RKO (cell line): ENCODE data around the gene RFX4.

Experiments
- DNase-seq: peaks from one replicate; pipeline ENCODE4 v3.0.0-alpha.2; 2016; ENCODE audit warnings: low spot score

RFX4 gene

DNA sequence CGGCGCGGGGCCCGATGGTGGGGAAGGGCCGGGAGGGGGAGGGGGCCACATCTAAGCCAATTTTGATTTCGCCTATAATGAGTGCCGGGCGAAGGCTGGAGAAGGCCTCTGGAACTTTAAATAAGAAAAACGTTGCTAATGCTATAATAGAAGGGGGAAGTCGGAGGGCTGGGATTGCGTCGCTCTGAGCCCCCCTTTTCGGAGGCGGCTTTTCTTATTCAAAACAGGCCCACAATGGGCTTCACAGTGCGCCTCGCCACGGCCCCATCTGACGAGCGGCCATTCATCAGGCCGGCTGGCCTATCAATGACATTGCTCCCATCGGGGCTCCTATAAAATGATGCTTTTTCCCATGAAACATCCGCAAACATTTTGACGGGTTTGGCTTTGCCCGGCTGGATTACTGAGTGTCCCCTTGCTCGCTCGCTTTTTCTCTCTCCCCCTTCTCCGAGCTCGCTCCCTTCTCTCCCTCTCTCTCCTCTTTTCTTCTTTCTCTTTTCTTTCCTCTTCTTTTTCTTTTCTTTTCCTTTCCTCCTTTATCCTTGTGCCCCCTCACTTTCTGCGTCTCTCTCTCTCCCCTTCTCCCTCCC lies at the start of gene RFX4:
TSS of gene RFX4 (plus strand) at position 364 of the 590 bp plus-strand sequence. CDS start 317 bp downstream, outside the sequence.
- DNase-seq = no peak

GRCh38 chr12:106541201-106541600 lies 41.6 kb upstream of the RFX4 start:
- no peak for DNase-seq

DNA sequence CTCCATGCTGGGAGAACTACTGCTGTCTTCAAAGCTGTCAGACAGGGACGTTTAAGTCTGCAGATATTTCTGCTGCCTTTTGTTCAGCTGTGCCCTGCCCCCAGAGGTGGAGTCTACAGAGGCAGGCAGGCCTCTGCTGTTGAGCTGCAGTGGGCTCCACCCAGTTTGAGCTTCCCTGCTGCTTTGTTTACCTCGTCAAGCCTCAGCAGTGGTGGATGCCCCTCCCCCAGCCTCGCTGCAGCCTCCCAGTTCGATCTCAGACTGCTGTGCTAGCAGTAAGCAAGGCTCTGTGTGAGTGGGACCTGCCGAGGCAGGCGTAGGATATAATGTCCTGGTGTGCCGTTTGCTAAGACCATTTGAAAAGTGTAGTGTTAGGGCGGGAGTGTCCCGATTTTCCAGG lies 31.4 kb upstream of the RFX4 start:
- no peak for DNase-seq

GRCh38 chr12:106552228-106552627 lies 30.6 kb upstream of the RFX4 start:
- DNase-seq = no peak

- DNase-seq = no peak
These were observed 18.0 kb upstream of the RFX4 start for GRCh38 chr12:106564678-106565329.

DNA sequence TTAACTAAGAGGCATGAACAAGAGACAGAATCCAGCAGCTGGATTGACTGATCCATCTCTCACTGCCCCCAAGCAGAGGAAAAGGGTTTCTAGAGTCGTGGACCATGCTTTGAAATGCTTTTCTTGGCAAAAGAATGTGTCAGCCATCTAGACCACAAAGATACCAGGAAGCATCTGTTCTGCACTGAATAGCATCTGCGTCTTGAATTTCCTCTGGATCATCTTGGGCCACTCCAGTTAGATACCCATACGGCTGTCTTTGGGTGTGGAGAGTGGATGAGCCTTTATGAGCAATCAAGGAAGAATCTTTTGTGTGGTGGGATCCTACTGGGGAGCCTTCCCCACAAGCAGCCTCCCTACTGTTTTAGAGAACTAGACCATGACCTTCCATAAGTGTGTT lies 16.0 kb upstream of the RFX4 start:
- DNase-seq = no peak

GRCh38 chr12:106573239-106573638 lies 9.6 kb upstream of the RFX4 start:
- no peak for DNase-seq

DNA sequence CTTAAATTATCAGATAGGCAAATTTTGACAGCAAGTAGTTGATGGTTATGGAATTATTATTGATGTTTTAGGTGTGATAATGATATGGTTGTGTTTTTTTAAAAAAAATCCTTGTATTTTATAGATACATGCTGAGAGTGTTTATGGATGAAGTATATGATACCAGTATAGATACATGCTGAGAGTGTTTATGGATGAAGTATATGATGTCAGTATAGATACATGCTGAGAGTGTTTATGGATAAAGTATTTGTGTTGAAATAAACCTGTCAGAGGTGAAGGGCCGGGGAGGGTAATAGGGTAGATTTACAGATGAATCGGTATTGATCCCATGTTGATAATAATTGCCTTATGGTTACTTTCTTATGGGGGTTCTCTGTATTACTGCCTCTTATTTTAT lies 6.0 kb upstream of the RFX4 start:
- no peak for DNase-seq

DNA sequence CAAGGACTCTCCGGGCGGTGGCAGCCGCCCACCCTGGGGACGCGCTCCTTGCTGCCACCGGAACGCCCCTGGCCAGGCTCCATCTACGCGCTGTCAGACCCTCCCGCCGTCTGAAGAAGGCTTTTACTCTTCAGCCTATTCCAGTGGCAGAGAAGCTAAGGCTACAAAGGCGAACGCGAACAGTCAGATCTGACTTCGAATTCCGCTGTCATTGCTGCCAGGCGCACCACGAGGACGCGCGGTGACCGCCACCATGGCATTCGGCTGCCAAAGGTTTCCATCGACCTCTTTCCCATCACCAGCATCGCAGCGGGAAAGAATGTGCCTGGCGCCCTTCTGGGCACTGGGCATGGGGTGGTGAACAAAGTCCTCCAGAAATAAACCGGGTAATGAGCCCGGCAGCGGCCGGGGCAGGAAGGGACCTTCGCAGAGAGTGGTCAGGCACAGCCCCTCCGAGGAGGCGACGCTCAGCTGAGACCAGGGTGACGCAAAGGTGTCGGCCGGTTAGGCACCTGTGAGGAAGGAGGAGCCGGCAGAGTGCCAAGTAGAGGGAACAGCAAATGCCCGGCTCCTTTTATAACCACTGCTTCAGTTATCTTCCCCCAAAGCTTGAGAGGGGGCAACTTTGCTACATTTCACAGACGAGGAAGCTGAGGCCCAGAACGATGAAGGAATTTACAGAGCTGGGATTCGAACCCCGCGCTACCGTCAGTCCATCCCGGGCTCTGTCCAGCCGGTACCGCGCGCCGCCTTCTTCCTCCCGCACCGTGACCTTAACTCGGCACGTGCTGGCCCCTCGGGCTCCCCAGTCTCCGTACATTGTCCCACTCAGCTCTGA lies 1.9 kb upstream of the RFX4 start:
- no peak for DNase-seq

- DNase-seq = no peak
These were observed 1.1 kb upstream of the RFX4 start for GRCh38 chr12:106581543-106582248.

DNA sequence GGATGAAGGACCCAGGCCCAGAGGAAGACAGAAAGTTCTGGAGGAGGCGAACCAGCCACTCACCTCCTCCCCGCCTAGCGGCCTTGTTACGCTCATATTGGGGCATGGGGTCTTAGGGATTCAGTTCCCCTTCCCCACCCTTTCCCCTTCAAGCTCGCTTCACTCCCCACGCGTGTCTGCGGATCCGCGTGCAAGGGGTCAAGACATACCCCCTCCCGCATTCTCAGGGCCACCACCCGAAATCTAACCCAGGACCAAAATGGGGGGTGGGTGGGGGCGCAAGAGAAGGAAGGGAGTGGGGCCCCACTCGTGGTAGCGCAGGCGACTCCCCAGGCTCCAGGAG lies 584 bp upstream of the RFX4 start:
- DNase-seq = no peak

- DNase-seq = no peak
These were observed 669 bp downstream of the RFX4 start for GRCh38 chr12:106583242-106584103.

DNA sequence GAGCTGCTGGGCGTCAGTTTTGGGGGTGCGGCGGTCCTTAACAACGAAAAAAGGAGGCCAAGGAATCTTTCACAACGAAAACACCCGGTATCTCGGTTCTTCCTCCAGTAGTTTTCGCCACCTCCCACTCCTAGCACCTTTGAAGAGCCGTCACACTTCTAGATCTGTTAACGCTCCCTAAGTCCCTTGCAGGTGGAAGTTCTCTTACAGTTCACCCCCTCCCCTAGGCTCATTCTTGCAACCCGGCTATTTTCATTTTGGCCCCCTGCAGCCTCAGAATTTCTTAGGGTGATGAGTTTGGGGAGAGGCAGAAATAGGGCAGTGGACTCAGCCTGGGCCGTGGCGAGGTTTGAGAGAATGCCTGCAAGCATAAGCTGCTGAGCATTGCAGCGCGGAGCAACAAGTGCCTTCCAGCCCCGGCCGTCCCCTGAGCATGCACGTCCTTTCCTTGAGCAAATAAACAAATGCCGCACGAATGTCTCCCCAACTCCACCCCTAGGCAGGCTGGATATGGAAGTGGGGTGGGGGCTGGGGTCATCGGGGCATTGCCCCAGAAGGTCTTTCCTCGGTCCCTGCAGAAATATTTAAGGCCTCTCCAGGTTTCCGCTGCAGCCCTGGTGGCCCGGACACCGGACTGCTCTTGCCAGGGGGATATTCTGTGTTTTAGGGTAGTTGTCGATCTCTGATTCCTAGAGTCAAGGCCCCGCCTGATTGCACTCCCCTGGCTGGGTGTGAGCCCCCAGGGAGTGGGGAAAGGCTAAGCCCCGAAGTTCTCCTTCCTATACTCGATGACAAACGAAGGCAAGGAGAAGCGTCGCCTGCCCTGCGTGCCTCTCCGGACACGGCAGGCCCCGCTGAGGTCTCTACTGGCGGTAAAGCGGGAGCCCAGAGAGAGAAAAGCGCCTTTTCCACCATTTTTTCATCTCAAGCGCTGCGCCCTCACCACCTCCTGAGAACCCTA lies 1.6 kb downstream of the RFX4 start:
- no peak for DNase-seq

GRCh38 chr12:106585105-106585520 lies 2.3 kb downstream of the RFX4 start:
- DNase-seq = no peak

- DNase-seq = no peak
These were observed 2.9 kb downstream of the RFX4 start for GRCh38 chr12:106585521-106586277.

GRCh38 chr12:106586278-106586802 lies 3.5 kb downstream of the RFX4 start:
- no peak for DNase-seq

DNA sequence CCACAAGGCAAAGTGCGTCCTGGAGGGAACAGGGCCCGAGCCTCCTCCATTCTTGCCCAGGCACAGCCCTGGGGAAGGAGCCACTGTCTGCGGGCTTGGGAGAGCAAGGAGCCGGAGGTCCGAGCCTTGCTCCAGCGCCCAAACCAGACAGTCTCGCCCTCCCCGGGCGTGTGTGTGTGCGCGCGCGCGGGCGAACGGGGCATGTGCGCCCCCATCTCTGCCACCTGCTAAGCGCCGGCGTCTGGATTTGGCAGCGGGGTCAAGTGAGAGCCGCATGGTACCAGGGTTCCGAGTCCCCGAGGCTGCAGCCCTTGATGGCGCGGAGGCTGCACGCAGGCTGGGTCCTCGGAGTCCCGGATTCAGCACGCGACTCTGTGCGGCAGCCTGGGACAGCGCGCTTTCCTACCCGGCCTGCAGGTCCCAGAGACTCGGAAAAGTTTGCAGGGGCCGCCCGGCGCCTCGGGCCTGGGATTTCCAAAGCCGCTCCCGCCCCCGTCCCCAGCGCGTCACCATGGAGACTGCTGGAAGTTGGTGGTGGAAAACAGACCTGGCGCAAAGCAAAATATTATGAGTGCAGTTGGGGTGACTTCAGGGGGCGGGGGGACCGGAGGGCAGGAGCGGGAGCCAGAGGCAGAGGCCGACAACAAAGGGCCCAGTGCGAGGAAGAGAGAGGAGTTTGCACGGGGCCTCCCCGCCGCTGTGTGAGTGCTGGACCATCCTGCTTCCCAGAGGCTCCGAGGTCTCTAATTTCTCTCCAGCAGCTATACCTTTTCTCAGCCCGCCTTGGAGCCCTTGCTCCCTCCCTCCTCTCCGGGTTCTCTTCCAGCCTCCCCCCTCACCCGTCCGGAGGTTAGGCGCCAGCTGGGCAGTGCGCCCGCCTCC lies 4.2 kb downstream of the RFX4 start:
- DNase-seq = no peak

DNA sequence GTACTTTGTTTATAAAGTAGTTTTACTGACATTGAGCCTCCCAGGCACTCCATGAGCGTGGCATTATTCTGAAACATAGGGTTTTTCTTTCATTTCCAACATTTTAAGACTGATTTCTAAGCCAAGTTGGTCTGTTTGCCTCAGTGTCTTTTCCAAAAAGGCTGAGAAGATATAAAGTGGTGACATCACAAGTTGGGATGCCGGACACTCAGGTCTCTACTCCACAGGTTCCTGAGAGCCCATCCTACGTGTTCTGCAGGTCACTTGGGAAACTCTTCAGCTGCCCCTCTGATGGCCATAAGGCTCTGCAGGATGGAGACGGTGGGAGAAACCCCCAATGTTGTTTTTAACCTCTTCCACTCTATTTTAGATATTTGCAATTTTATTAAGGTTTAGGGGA lies 6.0 kb downstream of the RFX4 start:
- DNase-seq = no peak
